Tongue (tissue), 2 donors: Measurements from ENCODE around the gene LAMA5. TPM values are rescaled to one million over a fixed set of nuclear protein-coding genes. Genes with fewer than 3 reads are reported as not detected.

Experiments
- DNase-seq: peaks from one replicate; pipeline ENCODE4 v3.0.0-alpha.2; 2015
- total RNA-seq: library from RNA; depleted of rRNA; stranded (reverse); fragments of >200 nt; gene quantifications from one replicate; pipeline ENCODE4 v1.2.3, GENCODE V29; 2014

The LAMA5 gene
- total RNA-seq, 1 donor from 2014 or later: 96.6 TPM

DNA sequence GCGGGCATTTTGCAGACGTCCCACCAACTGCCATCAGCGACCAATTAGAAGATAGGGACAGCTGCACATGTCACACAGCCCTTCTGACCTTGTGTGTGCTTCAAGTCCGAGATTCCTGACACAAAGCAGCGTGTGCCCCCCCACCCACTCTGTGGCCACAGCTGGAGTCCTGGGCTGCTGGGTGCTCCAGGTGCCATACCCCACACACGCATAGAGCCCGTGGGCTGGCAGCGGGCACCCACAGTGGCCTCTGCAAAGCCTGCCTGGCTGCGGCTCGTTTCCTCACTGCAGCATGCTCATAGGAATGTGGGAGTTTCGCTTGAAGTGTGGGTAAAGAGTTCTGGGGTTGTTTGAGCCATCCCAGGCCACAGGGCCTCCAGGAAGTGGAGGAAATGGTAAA, 66.8 kb downstream of the LAMA5 start:
- no peak for DNase-seq

DNA sequence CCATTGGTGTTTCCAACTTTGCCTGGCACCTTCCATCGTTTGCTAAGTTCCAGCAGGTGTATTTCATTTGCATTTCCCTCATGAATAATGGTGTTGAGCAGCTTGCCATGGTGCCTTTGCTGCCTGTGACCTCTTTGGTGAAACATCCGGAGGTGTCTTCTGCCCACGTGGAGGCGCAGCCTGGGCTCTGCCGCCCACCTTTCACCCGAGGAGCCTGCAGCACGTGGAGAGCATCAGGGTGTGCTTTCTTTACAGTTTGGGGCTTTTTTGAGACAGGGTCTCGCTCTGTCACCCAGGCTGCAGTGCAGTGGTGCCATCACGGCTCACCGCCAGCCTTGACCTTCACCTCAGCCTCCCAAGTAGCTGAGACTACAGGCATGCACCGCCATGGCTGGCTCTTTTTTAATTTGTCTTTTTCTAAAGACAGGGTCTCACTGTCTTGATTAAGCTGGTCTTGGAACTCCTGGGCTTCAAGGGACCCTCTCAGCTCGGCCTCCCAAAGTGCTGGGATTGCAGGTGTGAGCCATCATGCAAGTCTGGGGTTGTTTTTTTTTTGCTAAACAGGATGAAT, 67.4 kb downstream of the LAMA5 start:
- no peak for DNase-seq

DNA sequence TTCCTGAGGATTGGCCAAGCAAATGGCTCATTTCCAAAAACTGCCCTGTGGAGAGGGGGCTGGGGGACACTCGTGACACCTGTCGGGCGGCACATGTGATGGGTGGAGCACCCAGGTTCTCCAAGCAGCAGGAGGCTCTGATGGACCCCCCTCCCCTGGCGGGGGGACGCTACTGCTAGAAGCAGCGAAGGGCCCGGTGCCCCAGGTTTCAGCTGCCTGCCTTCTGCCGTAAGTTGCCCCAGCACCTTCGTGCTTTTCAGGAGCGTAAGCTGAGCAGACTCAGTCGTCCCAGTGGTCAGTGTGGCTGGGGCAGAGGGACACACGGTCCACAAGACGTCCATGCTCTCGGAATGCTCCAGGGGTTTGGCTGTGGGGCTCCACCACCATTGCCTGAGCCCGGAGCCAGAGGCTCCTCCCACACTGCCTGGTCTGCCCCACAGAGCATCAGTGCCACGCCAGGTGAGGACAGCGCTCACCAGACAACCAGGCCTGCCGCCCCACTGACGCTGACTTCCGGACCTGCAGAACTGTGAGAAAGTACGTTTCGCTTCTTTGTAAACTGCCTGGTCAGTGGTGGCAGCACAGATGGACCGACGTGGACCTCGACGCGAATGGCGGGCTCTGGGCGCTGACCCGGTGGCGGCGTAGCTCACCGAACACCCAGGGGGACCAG, 68.4 kb downstream of the LAMA5 start:
- DNase-seq: no peak

DNA sequence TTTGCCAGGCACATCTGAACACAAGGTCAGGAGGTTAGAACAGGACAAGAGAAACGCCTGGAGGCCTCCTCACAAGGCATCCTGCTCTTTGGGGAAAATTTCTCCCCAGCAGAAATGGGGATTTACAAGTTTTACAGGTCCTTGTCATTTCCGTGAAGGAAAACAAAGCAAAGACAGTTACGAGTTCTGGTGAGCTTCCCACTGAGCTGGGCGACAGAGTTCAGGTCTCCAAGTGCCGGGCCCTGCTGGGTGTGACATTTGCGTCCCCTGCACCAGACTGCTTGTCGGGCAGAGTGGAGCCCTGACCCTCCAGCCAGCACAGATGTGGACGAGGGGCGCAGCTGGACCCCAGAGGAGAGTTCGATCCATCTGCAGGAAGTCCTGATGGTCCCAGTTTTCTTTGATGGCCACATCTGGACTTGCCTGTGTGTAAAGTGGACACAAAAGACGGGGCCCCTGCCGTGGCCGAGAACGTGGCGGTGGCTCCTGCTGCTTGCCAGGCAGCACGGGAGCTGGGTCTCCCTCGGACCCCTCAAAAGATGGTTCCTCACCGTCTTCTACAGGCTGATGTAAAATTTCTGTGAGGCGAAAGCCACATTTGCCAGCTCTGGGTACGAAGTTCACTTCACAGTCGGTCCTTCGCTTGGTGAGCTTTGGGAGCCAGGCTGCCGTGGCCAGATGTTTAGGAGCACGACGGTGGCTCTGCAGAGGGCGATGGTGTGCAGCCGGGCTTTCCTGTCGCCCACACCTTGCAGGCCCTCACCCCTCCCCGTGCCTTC, 69.5 kb downstream of the LAMA5 start:
- DNase-seq: no peak

DNA sequence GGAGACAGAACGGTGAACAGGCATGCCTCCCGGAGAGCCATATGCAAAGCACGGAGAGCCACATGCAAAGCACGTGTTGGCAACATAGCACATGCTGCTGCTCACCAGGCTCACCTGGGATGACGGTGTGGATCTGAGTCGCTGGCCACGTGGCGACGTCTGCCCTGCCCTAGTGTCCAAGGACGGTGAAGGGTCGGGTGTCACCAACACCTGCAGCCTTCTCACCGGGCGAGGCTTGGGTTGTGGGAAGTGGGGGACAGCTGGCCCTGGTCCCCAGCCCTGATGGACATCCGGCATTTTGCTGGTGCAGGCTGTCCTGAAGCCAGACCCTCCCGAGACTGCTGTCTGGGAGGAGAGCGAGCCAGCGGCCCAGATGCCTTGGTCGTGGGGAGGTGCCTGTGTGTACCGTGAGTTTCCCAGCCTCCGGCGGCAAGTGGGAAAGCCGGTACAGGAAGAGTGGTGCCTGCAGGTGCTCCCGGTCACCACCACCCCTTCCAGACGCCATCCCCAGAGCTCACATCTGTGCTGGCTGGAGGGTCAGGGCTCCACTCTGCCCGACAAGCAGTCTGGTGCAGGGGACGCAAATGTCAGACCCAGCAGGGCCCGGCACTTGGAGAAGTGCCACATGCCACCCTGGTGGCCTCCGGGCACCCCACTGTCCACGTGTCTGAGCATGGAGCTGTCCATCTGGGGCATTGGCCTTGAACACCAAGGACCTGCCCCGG, 70.2 kb downstream of the LAMA5 start:
- no peak for DNase-seq

DNA sequence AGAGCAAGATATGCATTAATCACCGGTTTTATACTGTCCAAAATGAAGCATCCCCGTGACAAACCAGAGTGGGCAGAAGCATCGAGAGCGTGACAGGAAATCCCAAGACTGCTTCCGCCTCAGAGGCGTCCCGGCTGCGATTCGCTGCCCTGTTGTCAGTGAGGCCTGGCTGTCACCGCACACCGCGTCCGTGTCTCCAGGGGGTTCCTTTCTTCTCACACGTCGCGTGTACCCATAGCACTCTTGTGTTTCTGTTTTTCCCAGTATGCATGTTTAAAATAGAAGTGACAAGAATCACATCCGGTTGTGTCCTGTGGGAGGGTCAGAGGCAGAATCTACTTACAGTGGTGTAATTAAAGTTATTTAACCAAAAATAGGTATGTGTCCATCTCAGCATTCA, 72.6 kb downstream of the LAMA5 start:
- DNase-seq: no peak

DNA sequence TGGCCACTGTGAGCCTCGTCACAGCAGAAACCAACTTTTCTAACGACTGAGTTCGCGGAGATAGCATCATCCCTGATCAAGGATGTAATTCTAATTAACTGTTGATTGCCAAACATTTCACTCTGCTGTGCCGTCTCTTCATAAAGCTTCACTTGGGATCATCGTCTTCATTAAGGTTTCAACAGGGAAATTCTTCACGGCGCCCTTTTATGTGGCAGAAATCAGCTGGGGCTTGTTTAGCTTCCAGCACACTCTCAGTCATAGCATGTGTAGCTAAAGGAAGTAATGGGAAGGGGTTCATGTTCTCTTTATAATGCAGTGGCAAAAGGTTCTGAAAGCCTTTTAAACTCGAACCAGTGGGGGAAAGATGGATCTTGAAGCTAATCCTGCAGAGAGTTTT, 73.2 kb downstream of the LAMA5 start:
- no peak for DNase-seq

DNA sequence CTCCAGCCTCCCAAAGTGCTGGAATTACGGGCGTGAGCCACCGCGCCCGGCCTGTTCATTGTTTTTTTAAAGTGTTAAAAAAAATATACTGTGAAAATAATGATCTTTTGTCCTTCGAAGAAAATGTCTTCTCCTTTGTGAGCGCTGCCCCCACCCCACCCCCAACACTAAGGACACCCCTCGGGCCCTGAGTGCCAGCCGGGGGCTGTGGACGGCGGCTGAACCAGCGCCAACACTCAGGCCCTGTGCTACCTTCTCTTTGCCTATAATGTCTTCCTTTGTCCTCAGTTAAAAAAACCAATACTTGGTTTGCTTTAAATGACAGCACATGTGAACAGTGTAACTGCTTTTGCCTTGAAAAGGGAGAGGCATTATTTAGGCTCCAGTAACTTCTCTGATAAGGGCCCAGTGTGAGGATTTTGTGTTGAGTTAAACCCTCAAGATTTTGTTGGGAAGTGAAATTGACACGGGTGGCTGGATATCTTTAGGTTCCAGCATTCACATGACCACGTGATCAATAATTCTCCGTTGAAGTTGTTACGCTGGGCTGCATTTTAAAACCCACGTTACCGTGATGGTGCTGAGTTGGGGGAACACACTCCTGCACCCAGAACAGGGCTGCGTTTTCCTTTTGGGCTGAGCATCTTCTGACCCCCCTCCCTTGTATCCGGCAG, 73.9 kb downstream of the LAMA5 start:
- no peak for DNase-seq

DNA sequence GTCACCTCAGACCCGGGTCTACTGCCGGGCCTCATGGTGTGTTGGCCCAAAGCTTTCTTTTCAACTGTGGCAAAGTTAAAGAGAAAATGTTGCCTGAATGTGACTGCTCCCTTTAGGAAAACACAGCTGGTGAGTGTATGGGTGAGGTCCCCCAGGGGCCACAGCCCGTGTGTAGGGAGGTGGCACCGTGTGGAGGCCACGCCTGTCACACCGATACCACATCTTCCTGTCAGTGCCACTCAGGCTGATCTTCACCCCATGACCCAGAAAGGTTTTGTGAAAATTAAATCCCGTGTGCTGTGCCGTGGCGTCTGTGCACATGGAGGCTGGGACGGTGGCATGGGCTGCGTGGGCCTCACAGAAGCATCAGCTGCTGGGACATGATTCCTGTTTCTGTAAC, 75.0 kb downstream of the LAMA5 start:
- no peak for DNase-seq

DNA sequence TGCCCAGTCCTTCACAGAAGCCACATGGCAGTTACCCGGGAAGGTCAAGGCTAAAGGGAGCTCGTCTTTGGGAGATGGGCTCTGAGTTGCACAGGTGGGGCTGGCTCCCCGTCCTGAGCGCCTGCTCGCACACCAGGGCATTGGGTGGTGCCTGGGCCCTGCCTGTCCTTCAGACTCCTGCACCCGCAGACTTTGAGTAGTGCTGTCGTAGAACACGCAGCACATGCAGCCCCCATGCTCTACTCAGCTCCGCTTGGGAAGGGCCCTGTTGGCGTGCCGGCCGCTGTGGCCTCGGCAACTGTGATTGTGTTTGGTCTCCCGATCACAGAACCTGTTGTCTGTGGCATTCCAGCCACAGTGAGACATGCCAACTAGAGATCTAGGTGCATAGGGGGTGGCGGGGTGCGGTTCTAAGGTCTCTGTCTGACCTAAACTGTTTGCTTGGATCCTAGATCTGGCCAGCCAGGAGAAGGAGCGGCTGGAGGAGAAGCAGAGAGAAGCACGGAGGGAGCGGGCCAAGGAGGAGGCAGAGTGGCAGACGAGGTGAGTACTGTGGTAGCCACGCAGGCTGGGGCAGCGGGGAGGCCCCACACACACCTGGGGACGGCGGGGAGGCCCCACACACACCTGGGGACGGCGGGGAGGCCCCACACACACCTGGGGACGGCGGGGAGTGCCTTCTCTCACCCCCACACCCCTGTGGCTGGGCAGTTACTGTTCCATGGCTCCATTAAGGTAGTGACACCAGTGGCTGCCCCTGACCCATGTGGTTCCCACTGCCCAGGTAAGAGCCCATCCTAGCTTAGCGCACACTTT, 75.7 kb downstream of the LAMA5 start:
- no peak for DNase-seq

DNA sequence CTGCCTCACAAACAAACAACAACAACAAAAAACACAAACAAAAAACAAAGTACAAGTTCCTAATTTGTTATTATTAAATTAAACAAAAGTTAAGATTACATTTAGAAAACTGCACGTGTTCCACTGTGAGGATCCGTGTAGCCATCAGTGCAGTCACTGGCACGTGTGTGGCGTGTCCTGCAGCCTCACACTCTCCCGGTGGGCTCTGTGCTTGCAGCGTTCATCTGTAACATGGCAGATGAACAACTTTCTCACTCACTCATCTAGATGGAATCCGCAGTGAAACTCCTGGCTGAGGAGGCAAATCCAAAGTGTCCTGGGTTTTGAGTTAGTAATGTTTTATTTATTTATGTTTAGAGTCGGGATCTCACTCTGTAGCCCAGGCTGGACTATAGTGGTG, 77.2 kb downstream of the LAMA5 start:
- no peak for DNase-seq

DNA sequence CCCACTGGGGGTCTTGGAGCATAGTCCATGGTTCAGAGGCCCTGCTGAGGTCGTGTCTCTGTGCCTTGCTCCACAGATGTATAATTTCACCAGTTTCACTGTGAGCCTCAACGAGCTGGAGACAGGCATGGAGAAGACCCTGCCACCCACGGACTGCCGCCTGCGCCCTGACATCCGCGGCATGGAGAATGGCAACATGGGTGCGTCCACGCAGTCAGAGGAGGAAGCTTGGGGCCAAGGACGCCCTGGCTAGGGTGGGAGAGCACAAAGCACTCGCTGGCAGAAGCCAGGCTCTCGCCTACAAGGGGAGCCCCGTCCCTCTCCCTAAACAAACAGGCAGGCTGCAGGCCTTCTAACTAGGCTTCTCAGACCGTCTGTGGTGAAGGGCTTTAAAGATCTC, 78.0 kb downstream of the LAMA5 start:
- no peak for DNase-seq

DNA sequence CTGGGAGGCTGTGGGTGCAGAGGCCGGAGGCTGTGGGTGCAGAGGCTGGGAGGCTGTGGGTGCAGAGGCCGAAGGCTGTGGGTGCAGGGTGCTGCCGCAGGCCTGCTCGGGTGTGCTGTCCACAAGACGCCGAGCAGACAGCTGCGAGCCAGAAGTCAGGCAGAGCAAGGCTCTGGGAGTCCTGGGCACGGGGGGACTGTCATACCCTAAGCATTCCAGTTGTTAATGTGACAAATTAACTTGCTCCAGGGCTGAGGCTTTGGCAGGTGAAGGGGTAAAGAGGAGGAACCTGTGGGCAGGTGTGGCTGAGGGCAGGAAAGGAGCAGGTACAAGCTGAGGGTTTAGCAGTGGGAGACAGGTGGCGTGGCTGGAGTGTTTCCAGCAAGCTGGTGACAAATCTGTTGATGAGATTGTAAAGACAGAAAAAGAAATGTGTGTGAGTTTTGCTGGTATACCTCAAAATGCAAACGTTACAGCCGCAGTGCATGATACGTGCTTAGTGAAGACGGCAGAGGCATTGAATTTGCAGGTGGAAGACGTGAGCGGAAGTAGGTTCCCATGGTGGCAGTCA, 78.5 kb downstream of the LAMA5 start:
- no peak for DNase-seq

DNA sequence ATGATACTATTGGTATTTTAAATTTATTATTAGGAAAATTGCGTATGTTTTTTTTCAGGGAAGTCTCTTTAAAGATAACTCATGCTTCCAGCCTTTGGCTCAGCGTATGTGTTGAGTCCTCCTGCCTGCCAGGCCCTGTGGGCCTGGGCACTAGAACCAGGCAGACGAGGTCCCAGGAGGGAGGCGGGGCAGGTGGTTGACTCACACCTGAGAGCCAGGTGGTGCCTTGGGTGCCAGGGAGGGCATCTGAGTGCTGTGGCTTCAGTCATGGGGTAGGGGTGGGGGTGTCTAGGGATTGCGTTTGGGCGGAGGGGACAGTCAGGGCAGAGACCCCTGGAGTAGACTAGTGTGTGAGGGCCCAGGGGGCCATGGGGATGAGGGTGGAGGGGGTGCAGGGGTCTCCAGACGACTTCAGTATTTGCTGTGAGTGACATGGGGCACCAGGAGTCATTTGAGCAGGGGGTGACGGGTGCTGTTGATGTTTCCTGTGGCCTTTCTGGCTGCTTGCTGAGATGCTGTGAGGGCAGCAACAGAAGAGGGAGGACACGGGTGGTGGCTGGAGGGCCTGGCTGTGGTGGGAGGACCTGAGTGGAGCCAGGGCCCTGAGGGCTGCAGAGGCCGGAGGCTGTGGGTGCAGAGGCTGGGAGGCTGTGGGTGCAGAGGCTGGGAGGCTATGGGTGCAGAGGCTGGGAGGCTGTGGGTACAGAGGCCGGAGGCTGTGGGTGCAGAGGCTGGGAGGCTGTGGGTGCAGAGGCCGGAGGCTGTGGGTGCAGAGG, 79.2 kb downstream of the LAMA5 start:
- DNase-seq: no peak

DNA sequence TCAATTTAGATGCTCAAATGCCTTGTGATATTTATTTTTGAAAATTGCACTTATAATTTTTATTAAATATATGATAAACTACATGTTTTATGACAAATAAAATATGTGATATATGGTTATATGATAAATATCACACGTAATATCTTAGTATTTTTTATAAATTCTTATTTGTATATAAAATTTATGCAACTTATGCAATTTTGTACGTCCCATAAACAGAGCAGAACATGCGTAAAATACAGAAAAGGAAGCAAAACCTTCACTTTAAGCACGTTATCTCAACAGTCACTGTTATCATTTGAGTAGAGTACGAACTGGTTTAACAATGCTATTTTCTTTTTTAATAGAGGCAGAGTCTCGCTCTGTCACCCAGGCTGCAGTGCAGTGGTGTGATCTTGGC, 80.0 kb downstream of the LAMA5 start:
- no peak for DNase-seq

DNA sequence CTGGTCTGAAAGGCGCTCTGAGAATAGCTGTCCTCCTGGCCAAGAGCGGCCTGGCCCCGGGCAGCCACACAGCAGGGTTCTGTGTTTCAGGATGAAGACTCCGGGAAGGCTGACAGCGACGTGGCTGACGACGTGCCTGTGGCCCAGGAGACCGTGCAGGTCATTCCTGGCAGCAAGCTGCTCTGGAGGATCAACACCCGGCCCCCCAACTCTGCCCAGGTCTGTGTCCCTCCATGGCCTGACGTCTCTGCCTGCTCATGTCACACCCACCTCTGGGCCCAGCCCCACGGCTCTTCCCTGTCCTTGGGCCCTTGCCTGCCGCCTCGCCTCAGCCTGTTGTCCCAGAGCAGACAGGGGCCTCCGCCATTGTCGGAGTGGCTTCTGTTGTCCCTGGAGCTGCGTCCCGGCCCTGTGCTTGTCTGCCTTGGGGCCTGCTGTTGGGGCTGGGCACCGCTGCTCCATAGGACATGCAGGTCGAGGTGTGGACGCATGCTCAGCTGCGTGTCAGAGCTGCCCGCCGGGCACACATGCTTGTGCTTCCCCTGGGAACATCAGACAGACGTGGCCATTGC, 80.5 kb downstream of the LAMA5 start:
- no peak for DNase-seq

DNA sequence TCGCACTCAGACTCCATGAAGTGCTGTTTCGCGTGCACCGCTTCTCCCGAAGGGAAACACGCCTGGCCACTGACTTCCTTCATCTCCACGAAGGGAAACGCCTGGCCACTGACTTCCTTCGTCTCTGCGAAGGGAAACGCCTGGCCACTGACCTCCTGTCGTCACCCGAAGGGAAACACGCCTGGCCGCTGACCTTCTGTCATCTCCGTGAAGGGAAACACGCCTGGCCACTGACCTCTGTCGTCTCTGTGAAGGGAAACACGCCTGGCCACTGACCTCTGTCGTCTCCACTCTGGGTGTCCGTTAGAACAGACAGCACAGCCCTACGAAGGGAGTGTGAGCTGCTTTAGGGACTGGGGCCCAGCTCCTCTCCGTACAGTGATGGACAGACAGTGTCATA, 81.4 kb downstream of the LAMA5 start:
- DNase-seq: no peak

DNA sequence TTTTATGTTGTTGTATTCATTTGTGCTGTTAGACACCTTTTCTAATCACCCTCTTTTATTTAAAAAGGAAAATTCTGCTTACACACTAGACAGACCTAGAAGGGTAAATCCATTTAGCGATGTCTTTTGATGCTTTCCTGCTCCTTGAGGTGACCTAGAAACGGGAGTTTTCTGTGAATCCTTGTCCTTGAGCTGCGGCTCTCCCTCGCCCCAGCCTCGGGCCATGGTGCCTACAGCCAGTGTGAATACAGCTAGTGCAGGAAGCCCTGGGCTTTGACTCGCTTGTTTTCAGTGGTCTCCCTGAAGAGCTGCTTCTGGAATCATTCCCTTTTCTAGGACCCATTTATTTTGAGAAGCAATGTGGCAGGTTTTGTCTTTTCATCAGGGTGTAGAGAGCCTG, 82.0 kb downstream of the LAMA5 start:
- DNase-seq: no peak

DNA sequence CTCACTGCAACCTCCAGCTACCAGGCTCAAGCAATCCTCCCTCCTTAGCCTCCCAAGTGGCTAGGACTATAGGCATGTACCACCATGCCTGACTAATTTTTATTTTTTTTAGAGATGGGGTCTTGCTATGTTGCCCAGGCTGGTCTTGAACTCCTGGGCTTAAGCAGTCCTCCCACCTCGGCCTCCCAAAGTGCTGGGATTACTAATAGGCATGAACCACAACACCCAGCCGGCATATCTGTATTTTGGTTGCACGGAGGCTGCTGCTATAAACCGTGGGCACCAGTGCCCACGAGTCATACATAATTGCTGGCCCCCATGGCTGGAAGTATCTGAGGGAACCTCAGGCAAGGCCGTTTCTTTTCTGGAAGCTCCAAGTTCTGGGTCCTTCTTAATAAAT, 82.7 kb downstream of the LAMA5 start:
- DNase-seq: no peak

DNA sequence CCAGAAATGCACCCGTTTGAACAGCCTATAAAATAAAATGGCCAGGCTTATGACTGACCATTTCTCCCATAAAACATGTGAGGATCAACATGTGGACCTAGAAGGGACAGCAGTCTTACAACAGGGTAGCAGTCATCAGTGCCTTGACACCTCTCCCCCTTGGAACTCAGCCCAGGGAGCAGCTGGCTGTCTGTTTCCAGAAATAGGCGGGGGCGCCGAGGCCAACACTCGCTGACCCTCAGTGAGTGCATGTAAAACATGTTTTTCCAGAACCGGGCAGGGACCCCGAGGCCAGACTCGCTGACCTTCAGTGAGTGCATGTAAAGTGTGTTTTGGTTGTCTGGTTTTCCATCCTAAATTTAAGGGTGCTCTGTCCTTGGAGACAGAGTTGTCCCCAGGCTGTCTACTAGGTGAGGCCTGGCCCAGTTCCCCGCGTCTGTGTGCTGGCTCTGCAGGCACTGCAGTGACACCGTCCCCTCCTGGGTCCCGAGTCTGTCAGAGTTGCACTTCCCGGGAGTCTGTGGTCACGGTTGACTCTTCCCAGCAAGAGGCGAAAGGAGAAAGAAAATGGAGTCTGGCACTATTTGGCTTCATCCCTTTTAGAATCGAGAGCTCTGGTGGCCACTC, 84.1 kb downstream of the LAMA5 start:
- DNase-seq: peak; percentile 74
